Stimulated activated naive CD4-positive, alpha-beta T cell (primary cell): ENCODE data around the gene NPW.

Source experiments
- DNase-seq, 6 experiments: peaks; one replicate each; lab custom pipeline; 2025; lab: John Stamatoyannopoulos, UW

NPW gene

DNA sequence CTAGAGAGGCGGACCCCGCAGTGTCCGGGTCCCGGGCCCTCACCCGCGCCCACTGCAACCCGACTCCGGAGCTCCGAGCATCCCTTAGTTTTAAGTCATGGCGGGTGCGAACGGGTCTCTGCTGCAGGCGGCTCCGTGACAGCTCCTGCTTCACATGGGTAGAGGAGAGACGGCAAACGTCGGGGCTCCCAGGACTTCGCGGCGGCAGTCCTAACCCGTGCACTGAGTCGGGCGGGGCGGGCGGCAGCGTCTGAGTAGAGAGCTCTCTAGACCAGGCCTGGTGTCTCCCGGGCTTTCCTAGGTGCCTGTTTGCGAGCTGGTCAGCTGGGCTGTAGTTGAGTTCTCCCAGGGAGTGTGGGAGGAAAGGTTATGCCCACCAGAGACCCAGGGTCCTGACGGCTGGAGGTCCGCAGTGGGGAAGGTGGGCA, 28.5 kb downstream of the NPW start:
- no peak for DNase-seq

DNA sequence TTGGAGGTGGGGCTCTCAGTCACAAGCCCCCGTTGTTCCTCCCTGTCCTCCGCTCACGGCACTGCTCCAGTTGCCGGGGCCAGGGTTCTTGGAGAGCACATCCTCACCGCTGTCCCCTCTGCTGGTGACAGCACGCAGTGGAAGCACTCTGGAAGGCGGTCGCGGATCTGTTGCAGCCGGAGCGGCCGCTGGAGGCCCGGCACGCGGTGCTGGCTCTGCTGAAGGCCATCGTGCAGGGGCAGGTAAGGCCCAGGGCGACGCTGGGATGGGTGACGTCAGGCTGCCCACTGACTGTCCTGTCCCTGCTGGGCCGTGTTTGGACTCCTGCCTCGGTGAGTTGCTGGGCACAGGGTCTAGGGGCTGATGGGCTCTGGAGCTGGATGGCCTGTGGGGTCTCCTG, 33.6 kb downstream of the NPW start:
- DNase-seq, result no peak

DNA sequence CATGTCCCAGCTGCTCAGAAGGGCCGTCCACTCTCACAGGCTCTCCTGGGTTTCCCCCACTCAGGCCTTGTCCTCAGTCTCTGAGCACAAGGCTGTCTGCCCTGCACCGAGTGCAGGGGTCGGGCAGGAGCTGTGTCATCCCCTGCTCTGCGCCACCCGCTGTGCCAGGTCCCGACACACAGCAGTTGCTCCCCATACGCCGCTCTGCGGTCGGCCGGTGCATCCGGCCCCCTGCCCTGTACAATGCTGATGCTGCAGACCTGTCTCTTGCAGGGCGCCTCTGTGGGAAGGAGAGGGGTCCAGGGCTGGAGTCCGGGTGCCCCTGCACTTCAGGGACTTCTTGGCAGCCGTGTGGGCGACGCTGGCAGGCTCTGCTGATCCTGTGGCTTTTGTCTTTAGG, 34.3 kb downstream of the NPW start:
- no peak for DNase-seq

DNA sequence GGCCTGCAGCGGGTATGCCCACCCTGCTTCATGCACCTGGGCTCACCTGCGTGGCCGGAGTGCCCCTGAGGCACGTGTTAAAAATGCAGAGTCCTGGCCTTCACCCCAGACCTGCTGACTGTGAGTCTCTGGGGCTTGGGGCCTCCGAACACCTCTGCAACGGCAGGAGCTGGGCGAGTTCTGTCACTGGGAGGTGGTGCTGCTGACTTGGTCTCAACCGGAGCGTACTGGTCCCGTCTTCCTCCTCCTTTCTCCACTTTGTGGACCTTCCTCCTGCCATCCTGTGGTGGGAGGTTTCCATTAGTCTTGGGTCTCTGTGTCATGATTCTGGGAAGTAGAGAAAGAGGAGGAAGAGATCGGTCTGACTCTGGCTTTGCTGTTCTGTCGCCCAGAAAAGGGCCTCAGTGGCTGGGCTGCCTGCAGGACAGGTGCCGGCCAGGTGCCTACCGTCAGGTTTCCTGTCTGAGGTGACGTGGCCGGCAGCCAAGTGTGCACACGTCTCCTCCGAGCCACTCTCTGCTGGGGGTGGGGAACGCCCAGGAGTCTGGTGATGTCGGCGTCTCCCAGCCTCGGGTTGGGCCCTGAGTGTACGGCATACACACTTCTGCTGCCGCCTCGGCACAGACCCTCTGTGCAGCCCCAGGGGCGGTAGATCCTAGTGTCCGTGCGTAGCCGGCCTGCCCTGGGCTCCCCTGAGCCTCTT, 35.1 kb downstream of the NPW start:
- DNase-seq, result no peak

GRCh38 chr16:2056077-2056476, 36.5 kb downstream of the NPW start:
- DNase-seq, result no peak

- DNase-seq, result no peak
Measured at GRCh38 chr16:2056681-2057407, 37.3 kb downstream of the NPW start.

DNA sequence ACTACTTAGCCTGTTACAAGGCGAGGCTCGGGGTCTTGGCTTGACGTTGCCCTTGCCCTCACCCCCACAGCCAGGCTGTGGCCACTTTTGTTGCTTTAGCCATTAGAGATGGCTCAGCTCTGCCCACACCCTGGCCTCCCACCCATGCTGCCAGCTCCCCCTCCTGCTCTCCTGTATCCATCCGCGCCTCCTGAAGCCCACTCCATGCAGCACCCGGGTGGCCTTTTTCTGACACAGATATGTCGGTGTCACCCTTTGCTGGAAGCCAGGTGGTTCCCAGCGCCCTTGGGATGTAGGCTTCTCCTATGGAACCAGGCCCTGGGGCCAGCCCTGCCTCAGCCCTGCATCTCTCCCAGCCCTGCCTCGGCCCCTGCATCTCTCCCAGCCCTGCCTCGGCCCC, 37.9 kb downstream of the NPW start:
- no peak for DNase-seq

GRCh38 chr16:2058420-2058819, 38.8 kb downstream of the NPW start:
- no peak for DNase-seq

DNA sequence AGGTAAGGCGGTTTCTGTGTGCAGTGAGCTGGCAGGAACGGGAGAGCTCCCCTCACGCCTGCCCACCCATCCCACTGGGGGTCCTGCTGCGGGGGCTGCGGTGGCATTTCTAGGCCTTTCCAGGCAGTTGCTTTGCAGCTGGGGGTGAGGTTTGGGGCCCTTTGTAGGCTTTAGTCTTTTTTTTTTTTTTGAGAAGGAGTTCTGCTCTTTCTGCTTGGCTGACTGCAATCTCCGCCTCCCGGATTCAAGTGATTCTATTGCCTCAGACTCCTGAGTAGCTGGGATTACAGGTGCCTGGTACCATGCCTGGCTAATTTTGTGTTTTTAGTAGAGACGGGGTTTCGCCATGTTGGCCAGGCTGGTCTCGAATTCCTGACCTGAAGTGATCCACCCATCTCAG, 39.3 kb downstream of the NPW start:
- DNase-seq, result no peak

DNA sequence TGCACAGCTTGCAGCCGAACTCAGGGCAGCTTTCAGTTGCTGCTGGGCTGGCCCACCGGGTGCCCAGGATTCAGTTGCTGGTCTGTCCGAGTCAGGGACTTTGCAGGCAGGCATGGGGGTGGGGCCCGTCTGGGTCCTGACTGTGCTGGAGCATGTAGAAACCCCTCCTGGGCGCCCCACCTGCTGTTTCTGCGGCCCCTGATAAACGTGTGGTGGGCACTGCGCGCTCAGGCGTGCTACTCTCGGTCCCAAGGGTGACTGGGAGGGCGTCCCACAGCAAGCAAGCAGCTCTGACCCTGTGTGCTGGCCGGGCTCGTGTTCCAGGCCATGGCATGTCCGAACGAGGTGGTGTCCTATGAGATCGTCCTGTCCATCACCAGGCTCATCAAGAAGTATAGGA, 40.8 kb downstream of the NPW start:
- DNase-seq, result no peak

GRCh38 chr16:2061023-2061422, 41.4 kb downstream of the NPW start:
- no peak for DNase-seq

- DNase-seq, result no peak
Measured at GRCh38 chr16:2061526-2061925, 41.9 kb downstream of the NPW start.

- no peak for DNase-seq
Measured at GRCh38 chr16:2062801-2063200, 43.2 kb downstream of the NPW start.

- DNase-seq, result no peak
Measured at GRCh38 chr16:2063861-2064260, 44.3 kb downstream of the NPW start.

DNA sequence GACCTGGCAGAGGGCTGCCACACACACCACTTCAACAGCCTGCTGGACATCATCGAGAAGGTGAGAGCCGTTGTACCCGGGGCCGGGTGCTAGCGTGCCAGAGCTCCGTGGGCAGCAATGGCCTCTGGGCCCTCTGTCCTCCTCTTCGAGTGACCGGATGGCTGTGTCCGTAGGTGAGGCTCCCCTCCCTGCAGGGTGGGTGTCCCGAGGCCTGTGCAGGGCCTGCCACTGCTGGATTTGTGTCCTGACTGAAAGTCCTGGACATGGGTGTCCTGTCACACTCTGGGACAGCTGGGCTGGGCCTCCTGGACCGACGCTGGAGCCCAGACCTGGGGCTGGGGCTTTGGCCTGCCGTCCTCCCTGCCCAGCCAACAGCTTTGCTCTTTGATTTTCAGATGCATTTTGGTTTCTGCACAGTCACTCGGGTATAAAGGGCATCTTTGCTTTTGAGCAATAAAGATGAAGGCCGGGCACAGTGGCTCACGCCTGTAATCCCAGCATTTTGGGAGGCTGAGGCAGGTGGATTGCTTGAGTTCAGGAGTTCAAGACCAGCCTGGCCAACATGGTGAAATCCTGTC, 44.9 kb downstream of the NPW start:
- no peak for DNase-seq

DNA sequence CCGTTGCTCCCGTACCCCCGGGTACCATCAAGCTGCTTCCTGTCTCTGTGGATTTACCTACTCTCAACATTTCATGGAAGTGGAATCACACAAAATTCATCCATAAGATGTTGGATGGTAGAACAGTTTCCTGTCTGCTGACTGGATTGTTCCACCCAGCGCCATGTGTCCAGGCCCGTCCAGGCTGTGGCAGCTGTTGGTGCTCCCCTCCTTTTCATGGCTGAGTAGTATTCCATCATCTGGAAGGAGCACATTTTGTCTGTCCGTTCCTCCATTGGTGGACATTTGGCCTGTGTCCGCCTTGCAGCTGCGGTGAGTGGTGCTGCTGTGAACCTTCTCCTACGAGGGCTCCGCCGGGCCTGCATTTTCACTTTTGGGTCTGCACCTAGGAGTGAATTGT, 46.6 kb downstream of the NPW start:
- DNase-seq, result no peak
